Gastroesophageal sphincter (tissue), 4 donors: ENCODE measurements around the gene MICU2. TPM values are rescaled to one million over a fixed set of nuclear protein-coding genes. Genes with fewer than 3 reads are reported as not detected.

Experiments
- ATAC-seq: fragments of 150-250 bp; one replicate; pipeline ENCODE4 v1.9.1; 2016; ENCODE audit warnings: mild to moderate bottlenecking, moderate library complexity
- H3K27ac ChIP-seq, 4 donors: fragments of 200-600 bp; sonication (generic) in 3 of 4; 1 replicate in 3 of 4; 2 replicates in 1 of 4; pipeline ENCODE4 v1.5.1; 2016 to 2019
- H3K27me3 ChIP-seq: fragments of 200-600 bp; sonication (generic); one replicate; pipeline ENCODE4 v1.5.1; 2019
- H3K36me3 ChIP-seq, 2 donors: fragments of 200-600 bp; sonication (generic); one replicate each; pipeline ENCODE4 v1.5.1; 2019; ENCODE audit warnings: control low read depth in 1 of 2
- H3K4me1 ChIP-seq, 3 donors: fragments of 200-600 bp; sonication (generic); 1 replicate in 2 of 3; 2 replicates in 1 of 3; pipeline ENCODE4 v1.5.1; 2016 to 2019; ENCODE audit warnings: control low read depth in 2 of 3
- H3K4me3 ChIP-seq, 2 donors: fragments of 200-600 bp; sonication (generic); one replicate each; pipeline ENCODE4 v1.5.1; 2019; ENCODE audit warnings: mild to moderate bottlenecking in 1 of 2, moderate library complexity in 1 of 2
- H3K9me3 ChIP-seq, 3 donors: fragments of 200-600 bp; sonication (generic); one replicate each; pipeline ENCODE4 v1.5.1; 2017 to 2019; ENCODE audit warnings: control low read depth in 2 of 3
- EP300 ChIP-seq: sonication (generic); formaldehyde crosslinking; IDR thresholded peaks from one replicate; pipeline ENCODE4 v1.6.1; 2017; ENCODE audit warnings: antibody characterized with exemption, mild to moderate bottlenecking
- POLR2A ChIP-seq, 2 donors: fragments of 450-650 bp; IDR thresholded peaks; one replicate each; pipeline ENCODE4 v1.6.1; 2017; ENCODE audit warnings: antibody characterized with exemption in 2 of 2, mild to moderate bottlenecking in 2 of 2, moderate library complexity in 1 of 2
- POLR2AphosphoS5 ChIP-seq: sonication (generic); formaldehyde crosslinking; IDR thresholded peaks from one replicate; pipeline ENCODE4 v1.6.1; 2017; ENCODE audit warnings: antibody characterized with exemption
- WGBS, 2 donors: methylation state at CpG; one replicate each; pipeline ENCODE4 v1.1.5; 2018; ENCODE audit warnings: low coverage in 1 of 2; 5-methylcytosine and 5-hydroxymethylcytosine counted together
- total RNA-seq, 4 donors: library from RNA; depleted of rRNA; stranded (reverse); fragments of >200 nt; gene quantifications; one replicate each; pipeline ENCODE4 v1.1.0, GENCODE V29; 2016
- TF ChIP-seq, protein P1 (sequence below), 4 experiments: fragments of 200-600 bp in 2 of 4; fragments of 450-650 bp in 2 of 4; sonication (generic) in 1 of 4; IDR thresholded peaks; one replicate each; pipeline ENCODE4 v1.5.1; 2017 to 2019; ENCODE audit warnings: antibody characterized with exemption in 4 of 4, mild to moderate bottlenecking in 2 of 4, moderate library complexity in 2 of 4

The MICU2 gene
- total RNA-seq, 4 donors from 2014 or later: 35.2 to 67.7 (median 42.0) TPM

DNA sequence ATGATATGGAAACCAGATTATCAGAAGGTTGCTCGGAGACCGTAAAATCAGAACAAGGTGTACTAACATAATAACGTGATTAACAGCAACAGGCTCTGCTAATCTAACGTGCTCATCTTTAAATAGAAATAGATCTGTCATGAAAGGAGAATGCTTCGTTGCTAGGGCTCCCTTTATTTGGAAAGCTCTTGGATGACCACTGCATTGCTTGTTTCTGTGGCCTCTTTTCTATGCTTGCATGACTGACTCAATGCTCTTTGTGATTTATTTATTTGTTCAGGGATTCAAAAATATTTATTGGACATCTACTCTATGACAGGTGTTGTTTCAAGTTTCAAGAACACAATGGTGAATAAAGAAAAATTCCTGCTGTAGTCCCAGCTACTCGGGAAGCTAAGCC is 122.6 kb downstream of the MICU2 start:
- H3K27ac ChIP-seq: no peak overlapping the region
- 38 to 46% methylated on average over 6 of the region's 6 CpGs for WGBS, 2 donors
- no peak for ATAC-seq
- H3K36me3 ChIP-seq: no peaks in the 10 kb centered on the region
- TF ChIP-seq EP300: no peak
- no peak for TF ChIP-seq POLR2AphosphoS5
- TF ChIP-seq, protein P1, sequence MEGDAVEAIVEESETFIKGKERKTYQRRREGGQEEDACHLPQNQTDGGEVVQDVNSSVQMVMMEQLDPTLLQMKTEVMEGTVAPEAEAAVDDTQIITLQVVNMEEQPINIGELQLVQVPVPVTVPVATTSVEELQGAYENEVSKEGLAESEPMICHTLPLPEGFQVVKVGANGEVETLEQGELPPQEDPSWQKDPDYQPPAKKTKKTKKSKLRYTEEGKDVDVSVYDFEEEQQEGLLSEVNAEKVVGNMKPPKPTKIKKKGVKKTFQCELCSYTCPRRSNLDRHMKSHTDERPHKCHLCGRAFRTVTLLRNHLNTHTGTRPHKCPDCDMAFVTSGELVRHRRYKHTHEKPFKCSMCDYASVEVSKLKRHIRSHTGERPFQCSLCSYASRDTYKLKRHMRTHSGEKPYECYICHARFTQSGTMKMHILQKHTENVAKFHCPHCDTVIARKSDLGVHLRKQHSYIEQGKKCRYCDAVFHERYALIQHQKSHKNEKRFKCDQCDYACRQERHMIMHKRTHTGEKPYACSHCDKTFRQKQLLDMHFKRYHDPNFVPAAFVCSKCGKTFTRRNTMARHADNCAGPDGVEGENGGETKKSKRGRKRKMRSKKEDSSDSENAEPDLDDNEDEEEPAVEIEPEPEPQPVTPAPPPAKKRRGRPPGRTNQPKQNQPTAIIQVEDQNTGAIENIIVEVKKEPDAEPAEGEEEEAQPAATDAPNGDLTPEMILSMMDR (IDR thresholded peaks at IDR 0.05): no peak
- no peak for TF ChIP-seq POLR2A (IDR thresholded peaks at IDR 0.05)
- H3K4me1 ChIP-seq: peaks cover 0 to 16% (median 0%) of the 10 kb centered on the region in 3 donors
- peaks cover 0 to 15% (median 0%) of the 10 kb centered on the region in 3 donors for H3K9me3 ChIP-seq
- H3K4me3 ChIP-seq: no peak overlapping the region
- no peaks in the 10 kb centered on the region for H3K27me3 ChIP-seq

DNA sequence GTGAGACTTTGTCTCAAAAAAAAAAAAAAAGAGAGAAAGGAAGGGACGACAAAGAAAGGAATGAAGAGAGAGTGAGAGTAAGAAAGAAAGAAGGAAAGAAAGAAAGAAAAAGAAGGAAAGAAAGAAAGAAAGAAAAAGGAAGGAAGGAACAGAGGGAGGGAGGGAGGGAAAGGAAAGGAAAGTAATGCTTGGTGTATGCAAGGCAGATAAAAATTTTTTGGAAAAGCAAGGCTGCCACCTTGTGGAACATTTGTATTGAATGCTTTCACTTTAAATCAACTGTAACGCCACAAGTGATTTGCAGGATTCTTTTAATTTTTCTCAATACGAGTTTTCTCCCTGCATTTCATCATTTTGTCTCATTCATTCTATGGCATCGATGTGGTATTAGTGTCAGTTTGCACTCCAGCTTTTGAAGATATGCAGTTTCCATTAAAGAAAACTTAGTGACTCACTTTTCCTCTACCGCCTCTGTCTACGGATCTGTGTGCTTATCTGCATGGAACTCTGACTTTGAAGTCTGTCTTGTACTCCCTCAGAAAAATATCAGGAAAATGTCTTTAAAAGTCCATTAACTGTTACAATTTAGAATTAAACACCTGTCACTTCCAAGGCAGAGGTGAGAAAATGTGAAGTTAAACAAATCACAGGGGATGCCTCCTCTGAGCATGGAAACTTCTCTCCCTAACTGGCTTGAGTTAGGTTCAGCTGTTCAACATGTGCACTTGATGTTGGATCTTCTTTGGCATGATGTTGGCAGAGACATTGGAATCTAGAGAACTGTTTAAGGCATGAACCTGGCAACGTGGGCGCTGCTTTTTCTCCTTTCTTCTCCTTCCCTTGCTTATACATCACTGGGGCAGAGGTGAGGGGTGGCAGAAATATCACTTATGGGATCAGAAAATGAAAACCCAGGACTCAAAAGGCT is 124.8 kb downstream of the MICU2 start:
- 6 to 9% methylated on average over 8 of the region's 8 CpGs for WGBS, 2 donors
- peak overlapping the region in 2 of 4 donors; percentile 40 to 52 for H3K27ac ChIP-seq
- TF ChIP-seq POLR2AphosphoS5: no peak
- TF ChIP-seq, protein P1 (IDR thresholded peaks at IDR 0.05): peak; percentile 48 to 72 (median 66)
- H3K9me3 ChIP-seq: no peaks in the 10 kb centered on the region
- H3K27me3 ChIP-seq: no peaks in the 10 kb centered on the region
- H3K4me1 ChIP-seq: peaks cover 0 to 16% (median 0%) of the 10 kb centered on the region in 3 donors
- no peaks in the 10 kb centered on the region for H3K36me3 ChIP-seq
- peak; percentile 74 for ATAC-seq
- H3K4me3 ChIP-seq: peak overlapping the region in 1 of 2 donors; percentile 3

DNA sequence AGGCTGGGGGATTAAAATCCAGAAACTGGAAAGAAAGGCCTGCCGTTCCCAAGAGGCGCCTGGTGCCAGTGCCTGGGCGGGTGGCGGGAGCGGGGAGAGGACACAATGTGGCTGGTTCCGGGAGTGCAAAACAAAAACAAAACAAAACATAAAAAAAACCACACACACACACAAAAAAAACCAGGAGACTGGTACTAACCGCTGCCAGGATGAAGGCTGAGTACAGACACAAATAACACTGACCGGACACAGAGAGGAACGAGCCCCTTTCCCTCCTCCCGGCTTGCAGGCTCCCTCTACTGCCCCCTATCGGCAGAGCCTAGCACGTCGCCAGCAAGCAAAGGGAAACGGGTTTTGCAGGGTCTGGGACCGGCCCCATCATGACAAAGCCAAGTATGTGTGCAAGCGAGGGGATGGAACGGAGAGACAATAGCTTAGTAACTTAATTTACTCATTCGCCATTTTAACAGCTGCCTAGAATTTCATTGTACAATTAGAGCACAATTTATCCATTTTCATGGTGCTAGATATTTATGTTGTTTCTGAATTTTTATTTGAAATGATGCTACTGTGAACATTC is 127.0 kb downstream of the MICU2 start:
- ATAC-seq: peak; percentile 83
- H3K4me3 ChIP-seq: peak overlapping the region; percentile 30 to 40
- H3K36me3 ChIP-seq: no peaks in the 10 kb centered on the region
- H3K4me1 ChIP-seq: peaks cover 0 to 16% (median 0%) of the 10 kb centered on the region in 3 donors
- WGBS, 2 donors: 9 to 10% methylated on average over 9 to 18 of the region's 18 CpGs
- no peaks in the 10 kb centered on the region for H3K27me3 ChIP-seq
- peak overlapping the region in 2 of 4 donors; percentile 2 to 54 for H3K27ac ChIP-seq
- TF ChIP-seq EP300 (no peak), POLR2A (IDR thresholded peaks at IDR 0.05) (no peak), POLR2AphosphoS5 (no peak)
- TF ChIP-seq, protein P1 (IDR thresholded peaks at IDR 0.05): peak; percentile 65 to 94 (median 81)
- no peaks in the 10 kb centered on the region for H3K9me3 ChIP-seq

DNA sequence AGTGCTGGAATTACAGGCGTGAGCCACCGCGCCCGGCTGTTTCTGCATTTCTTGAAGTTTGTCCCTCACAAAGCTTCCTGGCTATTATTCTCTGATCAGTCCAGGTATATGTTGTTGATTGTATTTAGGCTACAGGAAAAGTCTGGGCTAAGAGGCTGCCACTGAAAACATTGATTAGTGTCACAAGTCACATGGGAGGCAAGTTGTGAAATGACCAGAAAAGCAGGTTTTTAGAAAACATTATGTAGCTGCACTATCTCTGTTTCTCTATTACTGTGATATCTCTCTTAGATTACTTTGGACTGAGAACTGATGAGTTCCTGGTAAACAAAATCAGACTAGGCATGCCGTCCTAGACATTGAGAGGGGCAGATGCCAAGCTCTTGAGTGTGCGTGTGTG is 128.9 kb downstream of the MICU2 start:
- Histone ChIP-seq H3K36me3 (no peaks in the 10 kb centered on the region), H3K27ac (no peak overlapping the region), H3K9me3 (peaks cover 0 to 8% (median 0%) of the 10 kb centered on the region in 3 donors), H3K4me1 (peaks cover 0 to 16% (median 0%) of the 10 kb centered on the region in 3 donors), H3K27me3 (no peaks in the 10 kb centered on the region), H3K4me3 (no peak overlapping the region)
- TF ChIP-seq POLR2AphosphoS5 (no peak), POLR2A (IDR thresholded peaks at IDR 0.05) (no peak), EP300 (no peak)
- TF ChIP-seq, protein P1 (IDR thresholded peaks at IDR 0.05): no peak
- ATAC-seq: no peak
- WGBS, 2 donors: 13 to 58% methylated on average over 2 to 5 of the region's 6 CpGs
